Stimulated activated CD4-positive, alpha-beta T cell treated with anti-CD3 and anti-CD28 coated beads, Interleukin-4, amount 100 ng/mL, for 48 hours (primary cell): ENCODE measurements around the gene ZBTB48.

Experiments used
- DNase-seq, 2 donors: peaks; one replicate each; pipeline ENCODE4 v3.0.0-alpha.2; 2020; ENCODE audit warnings: low read depth in 2 of 2

ZBTB48 gene

DNA sequence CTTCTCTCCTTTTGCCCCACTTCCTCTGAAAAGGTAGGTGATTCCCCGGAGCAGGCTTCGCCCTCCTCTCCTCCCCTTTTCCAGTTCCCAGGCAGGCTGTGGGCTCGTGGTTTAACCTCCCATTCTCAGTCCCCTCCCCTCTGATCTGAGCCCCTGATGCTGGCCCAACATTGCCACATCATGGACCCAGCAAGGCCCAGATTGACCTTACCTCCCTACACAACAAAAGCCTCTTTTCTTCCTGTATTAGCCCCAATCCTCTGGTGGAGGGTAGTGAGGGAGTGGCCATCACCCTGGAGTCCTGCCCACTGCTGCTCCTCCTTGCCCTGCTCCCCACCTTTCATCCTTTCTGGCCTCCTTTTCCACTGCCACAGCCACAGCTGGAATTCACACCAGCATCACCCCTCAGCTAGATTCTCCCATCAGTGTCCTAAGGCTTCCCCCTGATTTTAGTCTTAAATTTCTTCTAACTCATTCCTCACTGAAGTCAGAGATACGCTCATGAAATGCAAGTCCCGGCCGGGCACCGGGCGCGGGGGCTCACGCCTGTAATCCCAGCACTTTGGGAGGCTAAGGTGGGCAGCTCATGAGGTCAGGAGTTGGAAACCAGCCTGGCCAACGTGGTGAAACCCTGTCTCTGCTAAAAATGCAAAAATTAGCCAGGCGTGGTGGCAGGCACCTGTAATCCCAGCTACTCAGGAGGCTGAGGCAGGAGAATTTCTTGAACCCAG is 7.0 kb upstream of the ZBTB48 start:
- DNase-seq: no peak

DNA sequence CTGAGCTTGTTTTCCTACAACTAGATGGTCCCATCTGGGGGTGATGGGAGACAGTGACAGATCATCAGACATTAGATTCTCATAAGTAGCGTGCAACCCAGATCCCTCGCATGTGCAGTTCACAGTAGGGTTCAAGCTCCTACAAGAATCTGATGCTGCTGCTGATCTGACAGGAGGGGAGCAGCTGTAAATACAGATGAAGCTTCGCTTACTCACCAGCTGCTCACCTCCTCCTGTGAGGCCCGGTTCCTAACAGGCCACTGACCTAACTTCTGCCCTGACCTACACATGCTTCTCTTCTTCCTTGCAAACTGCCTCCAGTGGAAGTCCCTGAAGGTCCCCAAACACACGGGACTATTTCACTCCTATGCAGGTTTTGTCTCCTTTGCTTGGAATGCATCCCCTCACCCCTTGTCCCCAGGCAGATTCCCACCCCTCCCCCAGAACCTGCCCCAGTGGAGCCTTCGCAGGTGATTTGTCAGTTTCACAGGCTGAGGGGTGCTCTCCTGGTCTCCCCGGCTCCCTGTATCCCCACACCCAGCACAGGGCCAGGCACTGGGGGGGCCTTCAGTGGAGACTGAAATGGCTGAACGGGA is 5.7 kb upstream of the ZBTB48 start:
- DNase-seq: no peak

DNA sequence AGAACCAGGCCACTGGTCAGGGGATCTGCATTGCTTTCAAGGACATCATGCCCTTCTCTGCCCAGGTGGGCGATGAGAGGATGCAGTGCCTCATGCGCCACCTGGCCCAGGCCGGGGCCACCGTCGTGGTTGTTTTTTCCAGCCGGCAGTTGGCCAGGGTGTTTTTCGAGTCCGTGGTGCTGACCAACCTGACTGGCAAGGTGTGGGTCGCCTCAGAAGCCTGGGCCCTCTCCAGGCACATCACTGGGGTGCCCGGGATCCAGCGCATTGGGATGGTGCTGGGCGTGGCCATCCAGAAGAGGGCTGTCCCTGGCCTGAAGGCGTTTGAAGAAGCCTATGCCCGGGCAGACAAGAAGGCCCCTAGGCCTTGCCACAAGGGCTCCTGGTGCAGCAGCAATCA is 5.0 kb upstream of the ZBTB48 start:
- DNase-seq: no peak

DNA sequence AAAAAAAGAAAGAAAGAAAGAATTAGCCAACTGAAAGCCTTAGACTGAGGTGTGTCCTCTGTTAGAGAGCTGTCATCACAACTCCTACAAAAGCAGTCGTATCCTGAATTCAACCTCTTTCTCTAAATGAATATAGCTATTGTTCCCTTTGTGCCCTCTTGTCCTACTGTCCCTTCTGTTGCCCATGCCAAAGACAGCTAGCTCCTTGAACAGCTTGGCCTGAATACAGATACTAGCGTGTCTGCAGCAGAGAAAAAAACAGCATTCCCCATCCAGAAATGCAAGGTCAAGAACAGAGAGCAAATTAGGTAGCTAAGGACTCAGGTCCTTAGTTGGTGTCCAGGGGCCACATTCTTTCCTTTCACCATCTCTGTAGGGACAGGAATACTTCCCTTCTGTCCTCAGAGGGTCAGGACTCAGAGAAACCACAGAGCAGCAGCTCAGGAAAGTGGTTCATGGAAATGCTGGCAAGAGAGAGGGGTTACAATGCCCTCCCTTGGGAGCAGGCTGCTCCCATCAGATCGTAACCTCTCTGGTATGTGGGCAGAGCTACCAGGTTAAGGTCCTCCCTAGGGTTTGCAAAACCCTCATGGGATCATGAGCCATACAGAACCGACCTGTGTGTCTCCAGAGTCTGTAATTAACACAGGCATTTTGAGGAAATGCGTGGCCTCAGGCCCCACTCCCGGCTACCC is 1.8 kb upstream of the ZBTB48 start:
- no peak for DNase-seq

DNA sequence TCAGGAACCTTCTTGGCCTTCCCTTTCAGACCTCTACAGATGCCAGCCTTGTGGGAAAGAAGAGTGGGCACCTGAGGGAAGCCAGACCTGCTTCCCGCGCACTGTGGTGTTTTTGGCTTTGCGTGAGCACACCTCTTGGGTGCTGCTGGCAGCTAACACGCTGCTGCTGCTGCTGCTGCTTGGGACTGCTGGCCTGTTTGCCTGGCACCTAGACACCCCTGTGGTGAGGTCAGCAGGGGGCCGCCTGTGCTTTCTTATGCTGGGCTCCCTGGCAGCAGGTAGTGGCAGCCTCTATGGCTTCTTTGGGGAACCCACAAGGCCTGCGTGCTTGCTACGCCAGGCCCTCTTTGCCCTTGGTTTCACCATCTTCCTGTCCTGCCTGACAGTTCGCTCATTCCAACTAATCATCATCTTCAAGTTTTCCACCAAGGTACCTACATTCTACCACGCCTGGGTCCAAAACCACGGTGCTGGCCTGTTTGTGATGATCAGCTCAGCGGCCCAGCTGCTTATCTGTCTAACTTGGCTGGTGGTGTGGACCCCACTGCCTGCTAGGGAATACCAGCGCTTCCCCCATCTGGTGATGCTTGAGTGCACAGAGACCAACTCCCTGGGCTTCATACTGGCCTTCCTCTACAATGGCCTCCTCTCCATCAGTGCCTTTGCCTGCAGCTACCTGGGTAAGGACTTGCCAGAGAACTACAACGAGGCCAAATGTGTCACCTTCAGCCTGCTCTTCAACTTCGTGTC is 995 bp upstream of the ZBTB48 start:
- DNase-seq: no peak

DNA sequence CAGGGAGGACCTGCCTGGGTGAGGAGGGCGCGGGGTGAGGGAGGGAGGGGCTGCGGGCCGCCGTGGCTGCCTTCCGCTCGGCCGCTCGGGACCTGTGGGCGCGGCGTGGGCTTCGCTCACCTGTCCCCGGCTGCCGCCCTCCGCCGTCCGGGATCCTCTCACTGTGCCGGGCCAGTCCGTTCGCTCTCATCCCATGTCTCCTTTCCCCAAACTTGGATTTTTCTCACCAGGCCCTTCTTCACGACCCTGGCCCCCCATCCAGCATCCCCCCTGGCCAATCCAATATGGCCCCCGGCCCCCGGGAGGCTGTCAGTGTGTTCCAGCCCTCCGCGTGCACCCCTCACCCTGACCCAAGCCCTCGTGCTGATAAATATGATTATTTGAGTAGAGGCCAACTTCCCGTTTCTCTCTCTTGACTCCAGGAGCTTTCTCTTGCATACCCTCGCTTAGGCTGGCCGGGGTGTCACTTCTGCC is 362 bp downstream of the ZBTB48 start:
- peak in 1 of 2 donors; percentile 17 for DNase-seq

DNA sequence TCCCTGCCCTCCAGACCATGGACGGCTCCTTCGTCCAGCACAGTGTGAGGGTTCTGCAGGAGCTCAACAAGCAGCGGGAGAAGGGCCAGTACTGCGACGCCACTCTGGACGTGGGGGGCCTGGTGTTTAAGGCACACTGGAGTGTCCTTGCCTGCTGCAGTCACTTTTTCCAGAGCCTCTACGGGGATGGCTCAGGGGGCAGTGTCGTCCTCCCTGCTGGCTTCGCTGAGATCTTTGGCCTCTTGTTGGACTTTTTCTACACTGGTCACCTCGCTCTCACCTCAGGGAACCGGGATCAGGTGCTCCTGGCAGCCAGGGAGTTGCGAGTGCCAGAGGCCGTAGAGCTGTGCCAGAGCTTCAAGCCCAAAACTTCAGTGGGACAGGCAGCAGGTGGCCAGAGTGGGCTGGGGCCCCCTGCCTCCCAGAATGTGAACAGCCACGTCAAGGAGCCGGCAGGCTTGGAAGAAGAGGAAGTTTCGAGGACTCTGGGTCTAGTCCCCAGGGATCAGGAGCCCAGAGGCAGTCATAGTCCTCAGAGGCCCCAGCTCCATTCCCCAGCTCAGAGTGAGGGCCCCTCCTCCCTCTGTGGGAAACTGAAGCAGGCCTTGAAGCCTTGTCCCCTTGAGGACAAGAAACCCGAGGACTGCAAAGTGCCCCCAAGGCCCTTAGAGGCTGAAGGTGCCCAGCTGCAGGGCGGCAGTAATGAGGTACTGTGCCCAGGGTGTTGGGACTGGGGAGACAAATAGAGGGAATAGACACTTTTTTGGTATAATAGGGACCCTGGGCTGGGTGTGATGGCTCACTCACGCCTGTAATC is 1.0 kb downstream of the ZBTB48 start:
- DNase-seq: no peak

DNA sequence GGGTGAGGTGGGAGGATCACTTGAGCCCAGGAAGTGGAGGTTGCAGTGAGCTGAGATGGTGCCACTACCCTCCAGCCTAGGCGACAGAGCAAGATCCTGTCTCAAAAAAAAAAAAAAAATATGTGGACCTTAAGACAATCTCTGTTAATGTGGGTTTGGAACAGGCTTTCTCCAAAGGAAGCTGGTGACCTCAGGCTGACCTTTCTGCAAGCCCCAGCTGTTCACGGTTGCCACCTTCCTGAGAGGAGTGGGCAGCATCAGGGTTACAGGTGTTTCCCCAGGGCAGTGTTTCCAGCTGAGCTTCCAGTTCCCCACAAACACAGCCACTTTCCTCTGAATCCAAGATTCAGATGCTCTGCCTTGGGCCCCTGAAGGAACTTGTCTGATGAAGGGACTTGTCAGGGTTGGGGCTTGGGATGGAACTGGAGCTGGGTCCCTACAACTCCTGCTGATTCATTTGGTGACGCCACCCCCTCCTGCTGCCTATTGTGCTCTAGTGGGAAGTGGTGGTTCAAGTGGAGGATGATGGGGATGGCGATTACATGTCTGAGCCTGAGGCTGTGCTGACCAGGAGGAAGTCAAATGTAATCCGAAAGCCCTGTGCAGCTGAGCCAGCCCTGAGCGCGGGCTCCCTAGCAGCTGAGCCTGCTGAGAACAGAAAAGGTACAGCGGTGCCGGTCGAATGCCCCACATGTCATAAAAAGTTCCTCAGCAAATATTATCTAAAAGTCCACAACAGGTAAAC is 1.9 kb downstream of the ZBTB48 start:
- DNase-seq: no peak

DNA sequence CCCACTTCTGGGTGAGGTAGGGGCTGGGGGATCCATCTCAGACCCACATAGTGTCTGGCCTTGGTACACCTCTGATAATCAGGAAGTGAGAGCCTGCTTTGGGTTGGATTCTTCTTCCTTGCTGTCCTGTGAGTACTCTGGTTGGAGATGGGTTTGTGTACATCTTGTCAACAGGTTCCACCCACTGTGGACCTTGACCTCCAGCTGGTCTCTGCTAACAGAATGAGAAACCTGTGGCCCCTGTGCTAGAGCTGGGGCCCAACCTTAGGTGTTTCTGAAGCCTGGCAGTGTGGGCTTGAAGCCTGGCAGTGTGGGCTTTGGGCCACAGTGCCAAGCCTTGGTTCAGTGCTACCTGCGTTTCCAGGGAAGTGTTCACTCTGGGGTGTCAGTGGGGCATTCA is 2.6 kb downstream of the ZBTB48 start:
- no peak for DNase-seq

DNA sequence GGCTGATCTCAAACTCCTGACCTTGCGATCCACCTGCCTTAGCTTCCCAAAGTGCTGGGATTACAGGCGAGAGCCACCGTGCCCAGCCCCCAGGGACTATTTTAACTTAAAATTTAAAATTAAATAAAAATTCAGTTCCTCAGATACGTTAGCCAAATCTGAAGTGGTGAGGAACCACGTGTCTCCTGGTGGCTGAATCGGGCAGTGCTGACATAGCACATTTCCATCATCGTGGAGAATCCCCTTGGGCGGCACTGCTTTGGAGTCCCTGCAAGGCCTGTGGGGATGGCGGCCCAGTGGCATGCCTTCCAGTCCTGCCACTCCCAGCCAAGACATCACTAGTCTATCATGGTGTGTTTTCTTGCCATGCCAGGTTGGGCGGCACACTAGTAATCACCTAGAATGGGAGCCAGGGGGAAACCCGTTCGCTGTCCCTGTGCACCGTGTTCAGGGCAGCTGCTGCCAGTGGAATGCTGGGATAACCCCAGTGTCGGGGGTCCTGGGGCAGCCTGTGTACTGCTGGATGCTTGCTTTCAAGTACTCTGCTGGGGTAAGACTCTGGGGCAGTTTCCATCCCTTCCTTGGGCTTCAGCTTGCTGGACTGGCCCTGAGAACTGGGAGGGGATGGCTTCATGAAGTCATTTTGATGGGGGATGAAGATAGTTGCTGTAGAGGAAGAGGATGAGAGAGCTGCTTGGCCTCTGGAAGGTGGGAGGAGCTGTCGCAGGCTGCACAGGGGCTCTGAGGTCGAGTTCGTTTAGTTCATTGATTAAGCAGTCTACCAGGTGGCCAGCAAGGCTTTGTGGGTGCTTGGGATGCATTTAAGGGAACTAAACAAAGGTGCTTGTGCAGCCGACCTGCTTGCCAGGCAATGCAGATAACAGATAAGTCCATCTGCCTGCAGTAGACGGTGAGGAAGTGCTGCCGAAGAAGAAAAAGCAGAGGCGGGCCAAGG is 4.6 kb downstream of the ZBTB48 start:
- no peak for DNase-seq

DNA sequence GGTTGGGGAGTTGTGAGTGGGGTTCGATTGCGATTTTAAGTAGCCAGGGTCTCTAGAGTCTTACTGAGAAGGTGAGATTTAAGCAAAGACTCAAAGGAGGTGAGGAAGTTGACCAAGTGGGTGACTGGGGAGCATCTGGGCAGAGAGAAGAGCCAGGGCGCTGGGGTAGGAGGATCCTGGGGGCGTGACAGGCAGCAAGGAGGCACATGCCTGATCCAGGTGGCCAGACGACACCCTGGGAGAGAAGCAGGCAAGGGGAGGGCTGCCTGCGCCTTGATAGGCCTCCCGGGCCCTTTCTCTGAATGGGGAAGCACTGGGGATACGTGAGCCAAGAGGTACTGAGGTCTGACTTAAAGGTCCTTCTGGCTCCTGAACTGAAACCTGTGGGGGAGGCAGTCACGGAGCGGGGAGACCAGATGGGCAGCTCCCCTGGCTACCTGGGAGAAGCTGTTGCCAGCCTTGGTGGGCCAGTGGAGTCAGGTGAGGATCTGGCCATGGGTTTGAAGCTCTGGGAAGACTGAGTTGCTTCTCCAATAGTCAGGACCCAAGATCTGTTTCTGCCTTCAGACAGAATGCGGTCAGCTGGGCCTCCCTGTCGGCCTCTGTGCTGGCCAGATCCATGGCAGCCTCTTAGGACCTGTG is 5.4 kb downstream of the ZBTB48 start:
- no peak for DNase-seq

DNA sequence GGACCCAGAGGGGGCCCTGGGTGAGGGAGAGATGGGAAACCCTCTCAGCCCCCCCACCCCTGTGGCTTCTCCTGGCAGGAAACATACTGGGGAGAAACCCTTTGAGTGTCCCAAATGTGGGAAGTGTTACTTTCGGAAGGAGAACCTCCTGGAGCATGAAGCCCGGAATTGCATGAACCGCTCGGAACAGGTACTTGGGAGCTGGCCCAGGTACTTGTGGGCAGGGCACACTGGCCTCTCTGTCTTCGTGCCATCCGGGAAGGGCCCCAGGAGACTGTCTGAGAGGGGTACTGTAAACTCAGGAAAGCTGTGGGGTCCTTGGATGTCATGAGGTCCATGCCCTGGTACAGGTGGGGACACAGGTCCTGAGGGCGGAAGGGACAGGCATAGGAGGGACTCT is 6.0 kb downstream of the ZBTB48 start:
- no peak for DNase-seq

DNA sequence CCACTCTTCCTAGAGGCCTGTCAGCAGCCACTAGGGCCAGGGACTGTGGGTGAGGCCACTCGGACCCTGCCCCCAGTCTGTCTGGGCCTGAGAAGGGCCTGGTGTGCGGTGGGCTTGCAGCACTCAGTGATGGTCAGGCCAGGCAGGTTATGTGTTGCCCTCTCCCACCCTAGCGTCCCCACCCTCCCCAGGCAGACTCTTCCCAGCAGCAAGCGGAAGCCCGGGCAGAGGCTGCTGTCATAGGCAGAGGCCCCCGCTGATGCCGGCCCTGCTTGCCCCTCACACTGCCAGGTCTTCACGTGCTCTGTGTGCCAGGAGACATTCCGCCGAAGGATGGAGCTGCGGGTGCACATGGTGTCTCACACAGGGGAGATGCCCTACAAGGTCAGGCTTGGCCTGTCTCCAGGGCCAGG is 6.6 kb downstream of the ZBTB48 start:
- DNase-seq: no peak

DNA sequence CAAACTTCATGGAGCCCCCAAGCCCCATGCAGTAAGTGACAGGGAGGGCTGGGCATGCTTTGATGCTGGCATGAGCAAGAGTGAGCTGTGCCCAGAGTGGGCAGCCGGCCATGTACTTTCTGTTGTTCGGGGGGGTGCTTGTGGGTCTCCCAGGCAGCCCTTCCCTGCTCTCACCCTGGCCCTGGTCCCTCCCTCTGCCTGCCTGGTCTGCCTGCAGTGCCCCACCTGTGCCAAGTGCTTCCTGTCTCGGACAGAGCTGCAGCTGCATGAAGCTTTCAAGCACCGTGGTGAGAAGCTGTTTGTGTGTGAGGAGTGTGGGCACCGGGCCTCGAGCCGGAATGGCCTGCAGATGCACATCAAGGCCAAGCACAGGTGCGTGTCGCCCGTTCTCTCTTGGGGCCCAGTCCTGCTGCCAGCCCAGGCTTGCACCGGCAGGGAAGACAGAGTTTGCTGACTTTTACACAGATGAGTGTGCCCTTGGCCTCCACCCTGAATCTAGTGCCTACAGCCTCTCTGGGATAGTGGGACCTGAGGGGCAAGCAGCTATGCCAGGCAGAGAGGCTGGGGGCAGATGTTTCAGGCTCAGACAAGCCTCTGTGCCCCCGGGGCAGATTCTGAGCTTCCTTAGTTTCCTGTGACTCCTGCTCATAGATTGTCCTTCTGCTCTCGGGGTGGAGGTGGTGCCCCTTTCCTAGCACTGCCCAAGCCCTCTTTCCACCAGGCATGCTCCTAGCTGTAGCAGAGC is 7.6 kb downstream of the ZBTB48 start:
- DNase-seq: no peak

DNA sequence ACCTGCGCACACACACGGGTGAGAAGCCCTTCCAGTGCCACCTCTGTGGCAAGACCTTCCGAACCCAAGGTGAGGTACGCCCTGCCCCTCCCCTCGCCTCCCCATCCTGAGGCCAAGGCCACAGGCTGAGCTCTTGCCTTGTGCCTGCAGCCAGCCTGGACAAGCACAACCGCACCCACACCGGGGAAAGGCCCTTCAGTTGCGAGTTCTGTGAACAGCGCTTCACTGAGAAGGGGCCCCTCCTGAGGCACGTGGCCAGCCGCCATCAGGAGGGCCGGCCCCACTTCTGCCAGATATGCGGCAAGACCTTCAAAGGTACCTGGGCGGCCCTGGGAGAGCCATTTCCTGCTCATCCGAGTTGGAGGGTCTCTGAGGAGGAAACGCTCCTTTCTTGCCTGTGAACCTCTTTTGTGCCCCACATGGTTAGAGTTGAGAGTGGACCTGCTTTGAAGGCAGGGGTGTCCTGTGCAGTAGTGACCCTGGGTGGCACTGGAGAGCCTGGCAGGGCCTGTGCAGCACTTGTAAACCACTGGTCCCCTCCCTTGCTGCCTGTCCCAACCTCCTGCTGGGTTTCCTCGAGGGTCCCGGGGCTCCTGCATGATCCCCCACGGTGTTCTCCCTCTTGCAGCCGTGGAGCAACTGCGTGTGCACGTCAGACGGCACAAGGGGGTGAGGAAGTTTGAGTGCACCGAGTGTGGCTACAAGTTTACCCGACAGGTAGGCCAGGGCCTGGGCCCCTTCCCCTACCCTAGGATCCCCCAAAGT is 8.5 kb downstream of the ZBTB48 start:
- DNase-seq: no peak

DNA sequence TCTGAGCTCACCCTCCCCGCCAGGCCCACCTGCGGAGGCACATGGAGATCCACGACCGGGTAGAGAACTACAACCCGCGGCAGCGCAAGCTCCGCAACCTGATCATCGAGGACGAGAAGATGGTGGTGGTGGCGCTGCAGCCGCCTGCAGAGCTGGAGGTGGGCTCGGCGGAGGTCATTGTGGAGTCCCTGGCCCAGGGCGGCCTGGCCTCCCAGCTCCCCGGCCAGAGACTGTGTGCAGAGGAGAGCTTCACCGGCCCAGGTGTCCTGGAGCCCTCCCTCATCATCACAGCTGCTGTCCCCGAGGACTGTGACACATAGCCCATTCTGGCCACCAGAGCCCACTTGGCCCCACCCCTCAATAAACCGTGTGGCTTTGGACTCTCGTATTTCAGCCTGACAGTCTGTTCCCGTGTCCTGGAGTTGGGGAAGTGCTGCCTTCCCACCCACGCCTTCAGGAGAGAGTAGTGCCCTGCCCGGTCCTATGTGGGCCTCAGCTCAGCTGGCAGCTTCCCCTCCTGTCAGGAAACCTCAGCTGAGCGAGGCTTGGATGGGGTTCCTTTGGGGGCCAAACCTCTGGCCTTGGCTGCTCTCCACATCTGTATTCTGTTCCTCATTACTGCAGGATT is 9.2 kb downstream of the ZBTB48 start:
- no peak for DNase-seq

DNA sequence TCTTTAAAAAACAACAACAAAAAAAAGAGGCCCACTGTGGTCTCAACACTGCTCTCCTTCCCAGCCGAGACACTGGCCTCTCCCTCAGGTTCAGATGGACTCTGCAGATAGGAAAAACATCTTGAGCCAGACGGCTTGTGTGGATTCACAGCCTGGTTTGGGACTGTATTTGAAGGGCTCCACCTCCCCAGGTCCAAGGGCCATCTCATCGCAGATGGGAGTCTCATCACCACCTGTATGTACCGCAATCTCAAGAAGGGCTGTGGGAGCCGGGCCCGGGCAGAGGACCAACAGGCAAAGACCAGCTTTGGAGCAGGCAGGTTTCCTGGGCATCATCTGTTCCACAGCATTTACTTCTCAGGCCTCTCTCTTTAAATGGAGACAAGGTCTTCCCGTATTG is 10.3 kb downstream of the ZBTB48 start:
- DNase-seq: no peak
